Measurements from ENCODE around the gene M6PR. TPM values are rescaled to one million over a fixed set of nuclear protein-coding genes. Genes with fewer than 3 reads are reported as not detected.
A peak's percentile ranks its signal among the peaks of the same experiment; 100 is the strongest.

The M6PR gene
- total and polyA plus RNA-seq, 10 of the 15 experiments (the other 5 are each of a cell fraction or from before 2014, with no cell fraction given): 65.4 to 209 (median 139) TPM

- no peak for TF ChIP-seq ZNF622 (IDR thresholded peaks at IDR 0.05)
- peak; percentile 99 for TF ChIP-seq SPI1 (IDR thresholded peaks at IDR 0.05; ENCODE audit: borderline replicate concordance, insufficient read depth, low read depth, low read length)
- TF ChIP-seq YY1 (IDR thresholded peaks at IDR 0.05; ENCODE audit: low read depth, low read length): 0 out of 2 replicates have a peak, but pooled peaks have one; percentile 8
- peak; percentile 99 for TF ChIP-seq EED (IDR thresholded peaks at IDR 0.05; ENCODE audit: low read depth)
- TF ChIP-seq KLF5 (IDR thresholded peaks at IDR 0.05; ENCODE audit: partially characterized antibody): no peak
- no peak for TF ChIP-seq RCOR1 (conservative IDR thresholded peaks at IDR 0.05; ENCODE audit: low read depth, low read length)
- TF ChIP-seq PBX3 (IDR thresholded peaks at IDR 0.05; ENCODE audit: insufficient replicate concordance, low read depth, low read length): no peak
- TF ChIP-seq TCF12 (IDR thresholded peaks at IDR 0.05; ENCODE audit: low read depth, low read length): peak; percentile 94
- TF ChIP-seq RFX5 (IDR thresholded peaks at IDR 0.05; ENCODE audit: low read depth, low read length): no peak
- TF ChIP-seq MEF2A (IDR thresholded peaks at IDR 0.05; ENCODE audit: insufficient read depth, low read depth, low read length): peak; percentile 81; the same call in 1 of the 2 replicates
- no peak for TF ChIP-seq E2F8 (IDR thresholded peaks at IDR 0.05; ENCODE audit: low read depth, partially characterized antibody)
- TF ChIP-seq ZNF592 (IDR thresholded peaks at IDR 0.05): no peak
- no peak for TF ChIP-seq ZNF687 (IDR thresholded peaks at IDR 0.05)
- TF ChIP-seq BHLHE40 (IDR thresholded peaks at IDR 0.05; ENCODE audit: borderline replicate concordance in 1 of 2, low read depth in 2 of 2, low read length in 1 of 2): peak; percentile 65 to 73; a peak in 3 of 4 replicates
- 0 out of 2 replicates have a peak, but pooled peaks have one; percentile 57 for TF ChIP-seq CREB1 (IDR thresholded peaks at IDR 0.05; ENCODE audit: low read depth)
Measured at GRCh38 chr12:8996682-8997405, 47.4 kb upstream of the M6PR start (continued).

All from GM12878 (cell line).